OCI-LY7 (cell line): ENCODE measurements around the gene TPR. TPM values are rescaled to one million over a fixed set of nuclear protein-coding genes. Genes with fewer than 3 reads are reported as not detected.

Source experiments
- BruUV-seq: library from RNA; stranded (reverse); fragments of 400-500 nt; replicated peaks from 2 replicates; lab custom pipeline; 2021; lab: Mats Ljungman, UMichigan
- CTCF ChIA-PET: fragments of 300-600 bp; sonication (Branson Sonifier 250); formaldehyde crosslinking; loops from one replicate; lab custom pipeline; 2022; ENCODE audit warnings: antibody characterized with exemption; ENCODE audit not compliant: unreplicated experiment; lab: Charles Lee
- POLR2A ChIA-PET: fragments of 300-600 bp; sonication (Branson Sonifier 250); formaldehyde crosslinking; loops from one replicate; lab custom pipeline; 2022; ENCODE audit warnings: antibody characterized with exemption; lab: Charles Lee
- DNase-seq: peaks from one replicate; pipeline ENCODE4 v3.0.0-alpha.2; 2015; ENCODE audit warnings: low spot score
- H2AFZ ChIP-seq: fragments of 200-600 bp; sonication (generic), shearing (Covaris generic); 2 replicates; pipeline ENCODE4 v1.6.1; 2014; ENCODE audit warnings: mild to moderate bottlenecking, antibody characterized with exemption, low read length, moderate library complexity
- H3K27ac ChIP-seq: fragments of 200-600 bp; sonication (generic); 2 replicates; pipeline ENCODE4 v1.5.1; 2014; ENCODE audit warnings: mixed run types, low read depth, mild to moderate bottlenecking, moderate library complexity, low read length, inconsistent platforms; ENCODE audit not compliant: poor library complexity, severe bottlenecking
- H3K36me3 ChIP-seq: fragments of 200-600 bp; sonication (generic); 2 replicates; pipeline ENCODE4 v1.6.1; 2014; ENCODE audit warnings: mild to moderate bottlenecking, antibody characterized with exemption, low read length, moderate library complexity, mixed read lengths; ENCODE audit not compliant: insufficient read depth
- H3K4me1 ChIP-seq: fragments of 200-600 bp; sonication (generic); 2 replicates; pipeline ENCODE4 v1.5.1; 2014; ENCODE audit warnings: mild to moderate bottlenecking, low read length; ENCODE audit not compliant: insufficient read depth, poor library complexity, severe bottlenecking
- H3K4me2 ChIP-seq: fragments of 200-600 bp; sonication (generic); 2 replicates; pipeline ENCODE4 v1.6.1; 2014; ENCODE audit warnings: mild to moderate bottlenecking, low read length
- H3K4me3 ChIP-seq: fragments of 200-600 bp; sonication (generic); 2 replicates; pipeline ENCODE4 v1.5.1; 2014; ENCODE audit warnings: mild to moderate bottlenecking, low read depth, low read length; ENCODE audit not compliant: poor library complexity, severe bottlenecking
- H3K79me2 ChIP-seq: fragments of 200-600 bp; sonication (generic); 2 replicates; pipeline ENCODE4 v1.6.1; 2016; ENCODE audit warnings: low read depth, mild to moderate bottlenecking, low read length, moderate library complexity, mixed read lengths; ENCODE audit not compliant: insufficient read depth
- H3K9me2 ChIP-seq: fragments of 200-600 bp; sonication (generic); 2 replicates; pipeline ENCODE4 v1.6.1; 2016; ENCODE audit warnings: mild to moderate bottlenecking, low read length, mixed read lengths; ENCODE audit not compliant: insufficient read depth
- H3K9me3 ChIP-seq: fragments of 200-600 bp; sonication (generic); 2 replicates; pipeline ENCODE4 v1.6.1; 2014; ENCODE audit warnings: mild to moderate bottlenecking, mixed run types, low read length, mixed read lengths
- H4K20me1 ChIP-seq: fragments of 200-600 bp; sonication (generic); 2 replicates; pipeline ENCODE4 v1.6.1; 2014; ENCODE audit warnings: mild to moderate bottlenecking, antibody characterized with exemption, low read length, moderate library complexity, mixed read lengths; ENCODE audit not compliant: insufficient read depth
- CTCF ChIP-seq: fragments of 200-600 bp; sonication (generic); conservative IDR thresholded peaks from 2 replicates; pipeline ENCODE4 v1.5.1; 2014; ENCODE audit warnings: mild to moderate bottlenecking, antibody characterized with exemption, low read length, moderate library complexity, mixed read lengths
- EZH2phosphoT487 ChIP-seq: fragments of 200-600 bp; sonication (generic); IDR thresholded peaks from 2 replicates; pipeline ENCODE4 v1.6.1; 2018; ENCODE audit warnings: low read depth, borderline replicate concordance, mild to moderate bottlenecking, mixed run types, antibody characterized with exemption, low read length, moderate library complexity, mixed read lengths
- intact Hi-C: fragments of 100-400 bp; cut with micrococcal nuclease; formaldehyde crosslinking; loops from one replicate; pipeline ENCODE4 v1.10.0; 2022; ENCODE audit not compliant: unreplicated experiment
- total RNA-seq, 2 experiments: library from RNA; depleted of rRNA in 1 of 2; stranded (reverse); fragments of >200 nt in 1 of 2; shearing (Covaris generic) in 1 of 2; gene quantifications; 2 replicates each; pipeline ENCODE4 v1.2.3, GENCODE V29; 2014 to 2022

TPR gene
- total RNA-seq, 2 experiments from 2014 or later, result 92.1 to 136 TPM

- Histone ChIP-seq H3K4me1 (no peaks in the 10 kb centered on the region), H4K20me1 (no peaks in the 10 kb centered on the region), H2AFZ (no peak overlapping the region), H3K36me3 (no peaks in the 10 kb centered on the region), H3K4me3 (no peak overlapping the region), H3K9me3 (no peaks in the 10 kb centered on the region), H3K79me2 (no peaks in the 10 kb centered on the region), H3K9me2 (no peaks in the 10 kb centered on the region), H3K4me2 (no peak overlapping the region), H3K27ac (no peak overlapping the region)
- ChIA-PET CTCF (no interaction called here), POLR2A (interaction anchor here (1.0 to 2.4 kb wide), 4 partner anchors 9 to 28 kb away, joined by 3 to 7 read pairs (median 4); no protein-coding TSS in a partner anchor)
- DNase-seq, result no peak
- intact Hi-C loops, result no loop called here
- BruUV-seq, result no TSS peak
- TF ChIP-seq CTCF (no peak), EZH2phosphoT487 (no peak)
Observed at GRCh38 chr1:186289943-186290545, 85.0 kb downstream of the TPR start.

GRCh38 chr1:186286615-186287315, 88.3 kb downstream of the TPR start:
- ChIA-PET POLR2A (no interaction called here), CTCF (no interaction called here)
- TF ChIP-seq EZH2phosphoT487, result no peak
- TF ChIP-seq CTCF, result no peak
- H4K20me1 ChIP-seq, result no peaks in the 10 kb centered on the region
- H3K27ac ChIP-seq, result no peak overlapping the region
- no peak overlapping the region for H3K4me2 ChIP-seq
- no peak overlapping the region for H2AFZ ChIP-seq
- no peak for DNase-seq
- BruUV-seq, result no TSS peak
- no peaks in the 10 kb centered on the region for H3K9me2 ChIP-seq
- intact Hi-C loops, result no loop called here
- H3K4me1 ChIP-seq, result no peaks in the 10 kb centered on the region
- no peak overlapping the region for H3K4me3 ChIP-seq
- no peaks in the 10 kb centered on the region for H3K36me3 ChIP-seq
- H3K9me3 ChIP-seq, result no peaks in the 10 kb centered on the region
- H3K79me2 ChIP-seq, result no peaks in the 10 kb centered on the region

GRCh38 chr1:186283374-186283773, 91.7 kb downstream of the TPR start:
- H3K79me2 ChIP-seq, result no peaks in the 10 kb centered on the region
- no peaks in the 10 kb centered on the region for H3K9me3 ChIP-seq
- H3K4me3 ChIP-seq, result no peak overlapping the region
- no peaks in the 10 kb centered on the region for H4K20me1 ChIP-seq
- no peak overlapping the region for H3K27ac ChIP-seq
- intact Hi-C loops, result no loop called here
- TF ChIP-seq CTCF (no peak), EZH2phosphoT487 (no peak)
- CTCF ChIA-PET, result no interaction called here
- POLR2A ChIA-PET, result no interaction called here
- no TSS peak for BruUV-seq
- H2AFZ ChIP-seq, result no peak overlapping the region
- H3K9me2 ChIP-seq, result no peaks in the 10 kb centered on the region
- H3K4me2 ChIP-seq, result no peak overlapping the region
- H3K4me1 ChIP-seq, result no peaks in the 10 kb centered on the region
- no peaks in the 10 kb centered on the region for H3K36me3 ChIP-seq
- no peak for DNase-seq
